Liver (tissue), 3 donors: Measurements from ENCODE around the gene BCL2L13.

Source experiments
- CTCF ChIP-seq: fragments of 150-350 bp; IDR thresholded peaks from 2 replicates; pipeline ENCODE4 v1.5.1; 2017; ENCODE audit warnings: improper control_type of control experiment, low read depth, low read length; ENCODE audit not compliant: missing input control
- SP1 ChIP-seq: IDR thresholded peaks from 2 replicates; pipeline ENCODE4 v1.6.1; 2018; ENCODE audit warnings: antibody characterized with exemption, mild to moderate bottlenecking
- TAF1 ChIP-seq: conservative IDR thresholded peaks from 2 replicates; pipeline ENCODE4 v1.6.1; 2016; ENCODE audit warnings: antibody characterized with exemption, mild to moderate bottlenecking
- TF ChIP-seq, protein P1 (sequence below): IDR thresholded peaks from 2 replicates; pipeline ENCODE4 v1.6.1; 2016; ENCODE audit warnings: antibody characterized with exemption
- TF ChIP-seq, protein P2 (sequence below): IDR thresholded peaks from 2 replicates; pipeline ENCODE4 v1.6.1; 2016; ENCODE audit warnings: antibody characterized with exemption, mild to moderate bottlenecking
- TF ChIP-seq, protein P3 (sequence below): IDR thresholded peaks from 2 replicates; pipeline ENCODE4 v1.6.1; 2016; ENCODE audit warnings: antibody characterized with exemption
- donor health status: healthy.
- donor health status: healthy.

DNA sequence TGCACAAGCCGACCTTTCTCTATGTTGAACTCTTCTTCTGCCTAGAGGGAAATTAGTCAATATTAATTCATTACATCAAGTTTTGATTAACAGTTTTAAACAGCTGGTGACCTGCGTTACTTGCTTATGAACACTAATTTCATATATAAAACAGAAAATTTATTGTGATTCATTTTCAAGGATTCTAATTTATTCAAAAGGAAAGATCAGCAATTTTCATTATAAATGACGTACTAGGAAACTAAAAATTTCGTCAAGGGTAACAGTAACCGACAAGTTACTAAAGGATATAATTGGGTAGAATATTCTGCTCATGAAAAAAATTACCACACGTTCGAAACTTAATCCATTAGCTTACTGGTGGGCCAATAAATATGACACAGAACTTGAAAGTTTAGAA is 25.3 kb upstream of the BCL2L13 start:
- TF ChIP-seq, protein P1, sequence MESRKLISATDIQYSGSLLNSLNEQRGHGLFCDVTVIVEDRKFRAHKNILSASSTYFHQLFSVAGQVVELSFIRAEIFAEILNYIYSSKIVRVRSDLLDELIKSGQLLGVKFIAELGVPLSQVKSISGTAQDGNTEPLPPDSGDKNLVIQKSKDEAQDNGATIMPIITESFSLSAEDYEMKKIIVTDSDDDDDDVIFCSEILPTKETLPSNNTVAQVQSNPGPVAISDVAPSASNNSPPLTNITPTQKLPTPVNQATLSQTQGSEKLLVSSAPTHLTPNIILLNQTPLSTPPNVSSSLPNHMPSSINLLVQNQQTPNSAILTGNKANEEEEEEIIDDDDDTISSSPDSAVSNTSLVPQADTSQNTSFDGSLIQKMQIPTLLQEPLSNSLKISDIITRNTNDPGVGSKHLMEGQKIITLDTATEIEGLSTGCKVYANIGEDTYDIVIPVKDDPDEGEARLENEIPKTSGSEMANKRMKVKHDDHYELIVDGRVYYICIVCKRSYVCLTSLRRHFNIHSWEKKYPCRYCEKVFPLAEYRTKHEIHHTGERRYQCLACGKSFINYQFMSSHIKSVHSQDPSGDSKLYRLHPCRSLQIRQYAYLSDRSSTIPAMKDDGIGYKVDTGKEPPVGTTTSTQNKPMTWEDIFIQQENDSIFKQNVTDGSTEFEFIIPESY: no peak
- TF ChIP-seq CTCF (no peak), TAF1 (no peak), SP1 (no peak)
- TF ChIP-seq, protein P2, sequence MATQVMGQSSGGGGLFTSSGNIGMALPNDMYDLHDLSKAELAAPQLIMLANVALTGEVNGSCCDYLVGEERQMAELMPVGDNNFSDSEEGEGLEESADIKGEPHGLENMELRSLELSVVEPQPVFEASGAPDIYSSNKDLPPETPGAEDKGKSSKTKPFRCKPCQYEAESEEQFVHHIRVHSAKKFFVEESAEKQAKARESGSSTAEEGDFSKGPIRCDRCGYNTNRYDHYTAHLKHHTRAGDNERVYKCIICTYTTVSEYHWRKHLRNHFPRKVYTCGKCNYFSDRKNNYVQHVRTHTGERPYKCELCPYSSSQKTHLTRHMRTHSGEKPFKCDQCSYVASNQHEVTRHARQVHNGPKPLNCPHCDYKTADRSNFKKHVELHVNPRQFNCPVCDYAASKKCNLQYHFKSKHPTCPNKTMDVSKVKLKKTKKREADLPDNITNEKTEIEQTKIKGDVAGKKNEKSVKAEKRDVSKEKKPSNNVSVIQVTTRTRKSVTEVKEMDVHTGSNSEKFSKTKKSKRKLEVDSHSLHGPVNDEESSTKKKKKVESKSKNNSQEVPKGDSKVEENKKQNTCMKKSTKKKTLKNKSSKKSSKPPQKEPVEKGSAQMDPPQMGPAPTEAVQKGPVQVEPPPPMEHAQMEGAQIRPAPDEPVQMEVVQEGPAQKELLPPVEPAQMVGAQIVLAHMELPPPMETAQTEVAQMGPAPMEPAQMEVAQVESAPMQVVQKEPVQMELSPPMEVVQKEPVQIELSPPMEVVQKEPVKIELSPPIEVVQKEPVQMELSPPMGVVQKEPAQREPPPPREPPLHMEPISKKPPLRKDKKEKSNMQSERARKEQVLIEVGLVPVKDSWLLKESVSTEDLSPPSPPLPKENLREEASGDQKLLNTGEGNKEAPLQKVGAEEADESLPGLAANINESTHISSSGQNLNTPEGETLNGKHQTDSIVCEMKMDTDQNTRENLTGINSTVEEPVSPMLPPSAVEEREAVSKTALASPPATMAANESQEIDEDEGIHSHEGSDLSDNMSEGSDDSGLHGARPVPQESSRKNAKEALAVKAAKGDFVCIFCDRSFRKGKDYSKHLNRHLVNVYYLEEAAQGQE: no peak
- TF ChIP-seq, protein P3, sequence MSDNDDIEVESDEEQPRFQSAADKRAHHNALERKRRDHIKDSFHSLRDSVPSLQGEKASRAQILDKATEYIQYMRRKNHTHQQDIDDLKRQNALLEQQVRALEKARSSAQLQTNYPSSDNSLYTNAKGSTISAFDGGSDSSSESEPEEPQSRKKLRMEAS: no peak
